NK-92 (cell line): ENCODE results near the gene MED9.

ENCODE experiments used
- DNase-seq: peaks from one replicate; lab custom pipeline; 2025; ENCODE audit not compliant: unreplicated experiment; lab: John Stamatoyannopoulos, UW

The MED9 gene

DNA sequence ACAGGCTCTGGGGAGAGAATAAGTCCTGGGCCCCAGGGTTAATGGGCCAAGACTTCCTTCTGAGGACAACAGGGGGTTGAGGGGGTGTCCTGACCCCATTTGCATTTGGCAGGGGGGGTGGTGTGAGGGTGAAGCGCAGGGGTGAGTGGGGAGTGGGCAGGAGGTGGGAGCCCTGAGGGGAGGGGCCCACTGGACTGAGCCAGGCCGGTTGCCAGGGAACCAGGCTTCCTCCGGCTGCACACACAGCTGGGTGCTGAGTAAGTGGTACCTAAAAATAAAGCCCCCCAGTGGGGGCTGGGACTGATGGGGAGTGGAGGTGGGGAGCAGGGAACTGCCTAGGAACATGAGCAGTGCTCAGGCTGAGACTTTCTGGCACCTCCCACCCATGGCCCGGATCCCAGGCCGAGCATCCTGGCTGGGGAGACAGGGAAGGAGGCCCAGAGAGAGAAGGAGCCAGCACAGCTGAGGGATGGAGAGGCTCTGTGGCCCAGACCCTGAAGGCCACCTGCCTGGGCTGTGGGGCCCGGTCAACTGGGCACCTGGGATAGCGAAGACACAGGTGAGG, 26.8 kb downstream of the MED9 start:
- no peak for DNase-seq

GRCh38 chr17:17504341-17505140, 27.7 kb downstream of the MED9 start:
- DNase-seq: no peak

DNA sequence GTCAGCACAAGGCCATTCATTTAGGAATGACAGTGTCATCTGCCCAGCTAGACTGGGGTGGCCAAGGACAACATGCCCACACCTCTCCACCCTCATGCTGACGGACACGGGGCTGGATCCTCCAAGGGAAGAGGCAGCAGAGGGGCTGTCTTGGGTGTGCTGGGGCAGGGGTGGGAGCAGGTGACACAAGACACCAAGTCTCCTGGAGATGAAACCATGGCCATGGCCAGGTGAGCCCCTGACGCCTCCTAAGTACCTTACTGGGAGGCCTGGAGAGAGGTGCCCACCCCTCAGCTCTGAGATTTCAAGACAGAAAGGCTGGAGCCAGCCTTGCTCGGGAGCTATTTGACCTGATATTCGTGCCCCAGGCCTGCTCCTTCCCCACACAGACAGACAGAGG, 28.4 kb downstream of the MED9 start:
- DNase-seq: no peak

DNA sequence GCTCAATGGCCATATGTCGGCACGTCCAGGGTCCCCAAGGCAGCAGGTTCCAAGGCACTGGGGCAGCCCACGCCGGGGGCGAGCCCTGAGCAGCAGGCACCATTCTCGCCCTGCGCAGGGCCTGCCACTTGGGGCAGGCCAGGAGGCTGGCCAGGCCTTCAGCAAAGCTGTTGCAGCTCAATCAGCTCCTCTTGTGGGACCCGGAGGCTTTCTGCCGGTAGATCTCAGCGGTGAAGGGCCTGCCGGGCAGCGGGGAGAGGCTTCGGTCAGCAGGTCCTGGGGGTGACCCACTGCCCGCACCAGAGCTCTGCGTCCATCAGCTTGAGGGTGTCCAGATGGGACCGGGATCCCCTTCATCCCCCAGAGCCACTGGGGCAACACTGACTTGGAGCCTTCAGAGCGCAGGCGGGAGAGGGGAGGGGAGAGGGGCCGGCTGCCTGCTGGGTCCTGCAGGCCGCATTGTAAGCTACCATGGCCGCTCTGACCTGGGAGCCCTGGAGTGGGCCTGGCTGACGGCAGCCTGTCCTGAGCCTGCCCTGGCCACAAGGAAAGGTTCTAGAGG, 28.9 kb downstream of the MED9 start:
- DNase-seq: no peak

DNA sequence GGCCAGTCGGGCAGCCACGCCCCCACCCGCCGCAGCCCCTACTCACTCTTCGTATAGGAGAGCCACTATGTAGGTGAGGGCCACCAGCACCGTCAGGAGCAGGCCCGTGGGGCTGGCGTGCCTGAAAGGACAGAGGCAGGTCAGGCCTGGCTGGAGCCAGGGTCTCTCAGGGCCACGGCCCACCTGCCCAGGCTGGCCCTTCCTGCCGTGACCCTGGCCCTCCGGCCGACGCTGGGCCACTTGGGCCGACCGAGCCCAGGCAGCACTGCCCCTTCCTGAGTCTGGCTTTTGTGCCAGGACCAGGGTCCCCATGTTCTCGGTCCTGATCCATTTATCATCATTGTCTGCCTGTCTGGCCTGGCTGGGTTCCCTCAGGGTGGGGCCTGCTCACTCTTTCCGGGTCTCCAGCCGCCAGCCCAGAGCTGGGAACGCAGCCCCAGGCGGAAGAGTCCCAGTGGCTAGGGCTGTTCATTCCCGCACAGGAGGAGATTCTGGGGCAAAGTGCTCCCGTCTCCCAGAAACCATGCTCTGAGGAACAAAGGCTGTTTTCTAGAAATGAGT, 29.5 kb downstream of the MED9 start:
- no peak for DNase-seq

- no peak for DNase-seq
These were observed 30.2 kb downstream of the MED9 start for GRCh38 chr17:17506893-17507464.

GRCh38 chr17:17507465-17508011, 30.7 kb downstream of the MED9 start:
- no peak for DNase-seq

DNA sequence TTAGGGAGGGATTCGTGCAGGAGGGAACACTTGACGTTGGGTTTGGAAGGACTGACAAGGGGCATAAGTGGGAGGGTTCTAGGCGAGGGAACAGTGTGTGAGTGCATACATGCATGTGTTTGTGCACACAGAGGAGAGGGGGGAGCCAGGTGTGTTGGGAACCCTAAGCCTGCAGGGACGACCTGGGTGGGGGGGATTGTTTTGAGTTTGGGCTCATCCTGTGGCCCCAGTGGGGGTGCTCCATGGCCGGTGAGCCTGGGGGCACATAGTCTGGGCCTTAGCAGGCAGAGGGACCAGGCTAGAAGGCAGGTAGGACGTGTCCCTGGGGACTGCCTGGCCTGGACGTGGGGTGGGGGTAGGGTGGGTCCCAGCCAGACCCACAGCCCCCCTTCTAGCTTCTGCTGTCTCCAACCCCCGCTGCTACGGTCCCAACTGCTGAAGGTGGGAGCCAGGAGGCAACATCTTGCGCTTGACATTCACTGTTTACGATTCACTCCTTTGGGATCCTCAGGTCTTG, 31.3 kb downstream of the MED9 start:
- DNase-seq: no peak

GRCh38 chr17:17508646-17509591, 32.1 kb downstream of the MED9 start:
- DNase-seq: no peak

- no peak for DNase-seq
These were observed 33.0 kb downstream of the MED9 start for GRCh38 chr17:17509601-17510425.

- no peak for DNase-seq
These were observed 33.9 kb downstream of the MED9 start for GRCh38 chr17:17510456-17511292.

DNA sequence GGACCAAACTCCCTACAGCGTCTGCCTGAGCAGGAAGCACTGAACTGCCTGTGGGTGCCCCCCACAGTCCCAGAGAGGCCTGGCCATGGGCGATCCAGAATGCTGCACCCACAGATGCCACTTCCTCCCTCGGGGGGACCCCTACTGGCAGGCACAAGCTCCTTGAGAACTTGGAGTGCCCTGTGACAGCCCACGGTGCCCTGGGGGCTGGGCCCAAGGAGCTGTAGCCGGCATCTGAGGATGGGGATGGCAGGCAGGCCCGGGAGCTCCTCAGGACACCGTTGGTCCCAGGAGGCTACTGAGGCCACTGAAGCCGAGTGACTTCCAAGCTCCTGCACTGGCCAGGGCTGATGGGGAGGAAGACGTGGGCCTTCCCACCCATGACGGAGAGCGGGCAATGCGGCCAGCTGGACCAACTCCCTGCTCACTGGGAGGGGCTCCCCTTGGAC, 34.5 kb downstream of the MED9 start:
- DNase-seq: no peak

- DNase-seq: no peak
These were observed 35.4 kb downstream of the MED9 start for GRCh38 chr17:17511881-17512858.

DNA sequence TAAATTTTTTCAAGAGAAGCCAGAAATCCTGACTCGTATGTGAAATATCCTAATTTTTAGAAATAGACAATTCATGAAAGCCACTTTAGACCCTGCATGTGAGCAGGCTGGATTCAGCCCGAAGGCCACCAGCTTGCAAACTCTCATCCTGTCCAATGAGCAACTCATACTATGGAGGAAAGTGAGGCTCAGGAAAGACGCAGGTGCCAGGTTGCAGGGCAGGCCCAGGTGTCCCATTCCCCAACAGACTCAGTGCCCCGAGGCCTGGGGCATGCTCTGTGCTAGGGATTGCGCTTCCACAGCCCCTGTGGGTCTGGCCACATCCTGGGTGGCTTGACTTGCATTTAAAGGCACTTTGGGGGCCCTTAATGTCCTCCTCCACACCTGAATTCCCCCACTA, 36.1 kb downstream of the MED9 start:
- no peak for DNase-seq

DNA sequence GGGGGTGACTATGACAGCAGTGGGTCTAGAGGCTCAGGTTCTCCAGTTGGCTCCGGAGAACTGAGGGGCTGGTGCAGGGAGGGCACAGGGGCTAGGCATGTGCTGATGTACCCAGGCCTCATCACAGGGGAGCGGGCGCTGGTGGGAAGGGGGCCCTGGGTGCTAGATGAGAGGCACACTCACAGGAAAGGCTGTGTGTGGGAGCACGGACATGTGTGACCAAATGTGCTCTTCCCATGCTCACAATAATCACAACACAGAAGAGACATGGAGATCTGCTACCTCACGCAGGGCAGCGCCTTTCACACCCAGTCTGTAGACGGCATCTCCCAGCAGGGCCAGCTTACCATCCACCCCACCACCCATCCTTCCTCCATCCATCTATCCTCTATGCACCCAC, 36.8 kb downstream of the MED9 start:
- no peak for DNase-seq

DNA sequence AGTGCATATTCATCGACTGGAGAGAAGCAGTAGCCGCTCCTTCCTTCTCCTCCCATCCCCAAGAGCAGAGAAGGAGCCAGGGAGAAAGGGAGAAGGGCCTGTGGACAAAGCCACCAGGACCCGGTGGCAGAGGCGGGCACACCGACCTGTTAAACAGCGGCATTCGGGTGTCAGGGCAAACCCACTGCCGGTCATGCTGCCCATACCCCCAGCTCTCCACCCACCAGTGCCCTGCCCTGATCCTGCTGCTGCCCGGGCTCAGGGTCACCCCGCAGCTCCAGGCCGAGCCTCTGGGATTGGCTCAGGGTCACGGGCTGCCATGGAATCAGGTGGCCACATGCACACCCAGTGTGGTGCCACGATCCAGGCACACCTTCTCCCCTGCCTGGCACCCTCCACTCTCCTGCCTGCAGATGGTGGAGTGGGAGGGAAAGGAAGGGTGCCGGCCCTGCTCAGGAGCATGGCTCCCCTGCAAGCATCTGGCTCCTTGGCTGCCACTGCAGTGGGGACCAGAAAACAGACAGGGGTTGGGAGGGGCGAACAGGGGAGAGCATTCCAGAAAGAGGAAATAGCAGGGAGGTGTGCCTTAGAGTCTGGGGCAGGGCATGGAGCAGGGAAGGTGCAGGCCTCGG, 37.7 kb downstream of the MED9 start:
- no peak for DNase-seq
